ENCODE measurements around the gene SLC16A8.

GRCh38 chr22:38081636-38081940 is 2.4 kb downstream of the SLC16A8 start:
- TF ChIP-seq CTCF (tag by site-specific recombination; IDR thresholded peaks at IDR 0.05): no peak
- TF ChIP-seq ZNF530 (tag by site-specific recombination; IDR thresholded peaks at IDR 0.05; ENCODE audit: low read depth): no peak
- no peak for TF ChIP-seq SETDB1 (IDR thresholded peaks at IDR 0.05; ENCODE audit: insufficient read length, low read length)
- no peak for TF ChIP-seq ZNF138 (tag by site-specific recombination; IDR thresholded peaks at IDR 0.05; ENCODE audit: borderline replicate concordance)
- TF ChIP-seq ZNF664 (tag by site-specific recombination; IDR thresholded peaks at IDR 0.05): no peak
- no peak for TF ChIP-seq TRIM28 (IDR thresholded peaks at IDR 0.05; ENCODE audit: borderline replicate concordance, low read length)
- TF ChIP-seq ZNF626 (tag by site-specific recombination; IDR thresholded peaks at IDR 0.05): no peak
- no peak for TF ChIP-seq HOXA7 (CRISPR knock-in tag; IDR thresholded peaks at IDR 0.05; ENCODE audit: borderline replicate concordance)

Data from HEK293 (cell line).